ENCODE data around the gene HEBP1.

DNA sequence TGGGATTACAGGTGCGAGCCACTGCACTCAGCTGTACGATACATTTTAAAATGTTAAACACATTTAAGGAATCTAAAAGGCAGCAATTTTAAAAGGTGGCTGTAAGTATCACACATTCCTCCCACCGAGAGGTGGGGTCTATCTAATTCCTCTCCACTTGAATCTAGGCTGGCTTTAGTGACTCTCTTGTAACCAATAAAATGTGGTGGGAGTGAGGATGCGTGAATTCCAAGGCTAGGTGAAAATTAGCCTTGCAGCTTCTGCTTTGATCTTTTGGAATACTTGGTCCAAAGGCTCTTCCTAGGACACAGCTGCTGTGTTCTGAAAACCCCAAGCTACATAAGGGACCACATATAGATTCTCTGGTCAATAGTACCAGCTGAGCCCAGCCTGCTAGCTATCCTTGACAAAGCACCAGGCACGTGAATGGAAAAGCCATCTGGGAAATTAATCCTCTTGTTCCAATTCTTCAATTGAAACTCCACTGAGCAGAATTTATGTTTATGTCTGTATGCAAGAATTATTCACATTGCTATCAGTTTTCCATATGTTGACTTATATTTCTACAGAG, 39.3 kb downstream of the HEBP1 start:
- TF ChIP-seq GATA2 (IDR thresholded peaks at IDR 0.05; ENCODE audit: low read depth, low read length) (no peak), GATA3 (IDR thresholded peaks at IDR 0.05; ENCODE audit: low read depth, low read length) (no peak)

Measured in SH-SY5Y (cell line).